Measurements from ENCODE around the gene LHX6.

- TF ChIP-seq POLR2A (IDR thresholded peaks at IDR 0.05) = no peak
- no peak for TF ChIP-seq EP300 (IDR thresholded peaks at IDR 0.05; ENCODE audit: low read depth)
- TF ChIP-seq CTCF (IDR thresholded peaks at IDR 0.05) = no peak
Measured at GRCh38 chr9:122162415-122162814, 66.3 kb downstream of the LHX6 start.
